A549 treated with CpdA at 1 μM for 4 hours (cell line): ENCODE results near the gene TMEM191C. TPM values are rescaled to one million over a fixed set of nuclear protein-coding genes. Genes with fewer than 3 reads are reported as not detected.

ENCODE experiments used
- total RNA-seq: library from RNA; stranded (reverse); fragments of 200-300 nt; extraction: Qiagen RNA extraction; gene quantifications from 5 replicates; pipeline ENCODE4 v1.2.3, GENCODE V29; 2022; ENCODE audit warnings: low read depth

Gene TMEM191C
- total RNA-seq, result 0.61 to 1.1 TPM (median 0.87 TPM) in 5 replicates

DNA sequence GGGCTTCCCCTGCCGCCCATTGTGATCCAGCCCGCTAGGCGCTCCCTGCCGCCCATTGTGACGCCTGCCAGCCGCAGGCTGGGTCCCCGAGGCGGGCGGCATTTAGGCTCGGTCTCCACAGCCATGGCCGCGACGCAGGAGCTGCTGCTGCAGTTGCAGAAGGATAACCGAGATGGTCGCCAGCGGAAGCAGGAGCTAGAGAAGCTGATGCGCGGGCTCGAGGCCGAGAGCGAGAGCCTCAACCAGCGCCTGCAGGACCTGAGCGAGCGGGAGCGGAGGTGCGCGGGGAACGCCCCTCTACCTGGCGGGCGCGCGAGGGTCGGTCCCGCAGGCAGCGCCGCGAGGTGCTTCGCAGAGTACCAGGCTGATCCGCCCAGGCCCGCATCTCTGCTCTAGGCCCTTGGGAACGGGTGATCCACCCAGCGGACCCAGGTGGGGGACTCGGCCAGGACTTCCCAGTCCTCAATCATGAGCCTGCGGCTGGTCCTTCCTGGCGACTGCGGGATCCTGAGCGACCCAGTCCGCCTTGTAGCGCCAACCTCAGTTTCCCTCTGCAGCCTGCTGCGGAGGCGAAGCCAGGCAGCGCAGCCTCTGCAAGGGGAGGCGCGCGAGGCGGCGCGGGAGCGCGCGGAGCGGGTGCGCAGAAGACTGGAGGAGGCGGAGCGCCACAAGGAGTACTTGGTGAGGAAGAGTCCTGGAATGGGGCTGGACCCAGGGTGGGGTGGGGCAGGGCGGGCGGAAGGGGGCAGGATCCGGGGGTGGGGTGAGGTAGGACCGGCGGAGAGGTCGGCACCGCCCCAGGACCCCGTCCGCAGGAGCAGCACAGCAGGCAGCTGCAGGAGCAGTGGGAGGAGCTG is at the start of gene TMEM191C:
Gene TMEM191C, plus strand, starts transcription at position 51 of the 857 bp plus-strand sequence. Its CDS starts 73 bp downstream, at position 124.

Other genes starting within 250 kb of the TMEM191C start
- 0.48 to 0.72 TPM (median 0.57 TPM) in 5 replicates for gene RIMBP3B, start 83.6 kb upstream of the TMEM191C start, total RNA-seq
- gene HIC2, start 50.0 kb upstream of the TMEM191C start, total RNA-seq, result 2.2 to 2.9 TPM (median 2.8 TPM) in 5 replicates
- gene RIMBP3C, start 84.1 kb downstream of the TMEM191C start, total RNA-seq, result 0.10 to 0.26 TPM (median 0.24 TPM) in 5 replicates
- 64.1 to 72.4 TPM (median 65.7 TPM) in 5 replicates for gene UBE2L3, start 100.3 kb downstream of the TMEM191C start, total RNA-seq
- 35.1 to 59.9 TPM (median 55.6 TPM) in 5 replicates for gene YDJC, start 162.6 kb downstream of the TMEM191C start, total RNA-seq
- 0.05 to 0.22 TPM (median 0.08 TPM) in 4 of 5 replicates, not detected in the other for gene CCDC116, start 165.4 kb downstream of the TMEM191C start, total RNA-seq
- gene SDF2L1, start 174.9 kb downstream of the TMEM191C start, total RNA-seq, result 37.8 to 83.4 TPM (median 71.1 TPM) in 5 replicates
- 16.2 to 24.1 TPM (median 22.2 TPM) in 5 replicates for gene PPIL2, start 198.6 kb downstream of the TMEM191C start, total RNA-seq